ENCODE data around the gene SMAD6. TPM values are rescaled to one million over a fixed set of nuclear protein-coding genes. Genes with fewer than 3 reads are reported as not detected.

The SMAD6 gene
- 10 to 100 TPM in 3 of 4 donors, 1 to 10 TPM in 1; 9.4 to 18.9 (median 14.3) TPM for total RNA-seq

GRCh38 chr15:66702035-66702786 is at the start of gene SMAD6:
Gene SMAD6 (plus strand): TSS chr15:66702236. CDS start chr15:66703259, 1,023 bp downstream.
- WGBS, result 1% methylated on average over 38 of the region's 55 CpGs
- H3K4me3 ChIP-seq, result peak within 1 kb of the TSS; percentile 66 to 86 (median 74)
- DNase-seq (ENCODE audit: extremely low spot score), result peak; percentile 98
- peaks cover 31 to 69% (median 55%) of the 10 kb centered on the region in 4 donors for H3K4me1 ChIP-seq
- no peaks in the 10 kb centered on the region for H3K9me3 ChIP-seq
- H3K27ac ChIP-seq (replicated peaks in 1 of 4), result peak within 1 kb of the TSS; percentile 84 to 92 (median 88)
- peaks cover 0 to 10% (median 0%) of the 10 kb centered on the region in 4 donors for H3K36me3 ChIP-seq
- TF ChIP-seq POLR2AphosphoS5 (IDR thresholded peaks at IDR 0.05), result peak; percentile 83
- no peak for TF ChIP-seq POLR2A (IDR thresholded peaks at IDR 0.05; ENCODE audit: low read depth)
- intact Hi-C loops (cut with DNase I), result no loop called here
- no peaks in the 10 kb centered on the region for H3K27me3 ChIP-seq

GRCh38 chr15:66652806-66653205 is 49.2 kb upstream of the SMAD6 start:
- H3K36me3 ChIP-seq, result no peaks in the 10 kb centered on the region
- peaks cover 11 to 26% (median 15%) of the 10 kb centered on the region in 4 donors for H3K4me1 ChIP-seq
- no peak overlapping the region for H3K4me3 ChIP-seq
- DNase-seq (ENCODE audit: extremely low spot score), result no peak
- intact Hi-C loops (cut with DNase I), result no loop called here
- H3K27ac ChIP-seq (replicated peaks in 1 of 4), result no peak overlapping the region
- H3K27me3 ChIP-seq, result peaks cover 0 to 16% (median 0%) of the 10 kb centered on the region in 4 donors
- 87% methylated on average over 3 of the region's 3 CpGs for WGBS
- TF ChIP-seq POLR2AphosphoS5 (IDR thresholded peaks at IDR 0.05) (no peak), EP300 (IDR thresholded peaks at IDR 0.05) (no peak), POLR2A (IDR thresholded peaks at IDR 0.05; ENCODE audit: low read depth) (no peak)
- TF ChIP-seq, protein P1, sequence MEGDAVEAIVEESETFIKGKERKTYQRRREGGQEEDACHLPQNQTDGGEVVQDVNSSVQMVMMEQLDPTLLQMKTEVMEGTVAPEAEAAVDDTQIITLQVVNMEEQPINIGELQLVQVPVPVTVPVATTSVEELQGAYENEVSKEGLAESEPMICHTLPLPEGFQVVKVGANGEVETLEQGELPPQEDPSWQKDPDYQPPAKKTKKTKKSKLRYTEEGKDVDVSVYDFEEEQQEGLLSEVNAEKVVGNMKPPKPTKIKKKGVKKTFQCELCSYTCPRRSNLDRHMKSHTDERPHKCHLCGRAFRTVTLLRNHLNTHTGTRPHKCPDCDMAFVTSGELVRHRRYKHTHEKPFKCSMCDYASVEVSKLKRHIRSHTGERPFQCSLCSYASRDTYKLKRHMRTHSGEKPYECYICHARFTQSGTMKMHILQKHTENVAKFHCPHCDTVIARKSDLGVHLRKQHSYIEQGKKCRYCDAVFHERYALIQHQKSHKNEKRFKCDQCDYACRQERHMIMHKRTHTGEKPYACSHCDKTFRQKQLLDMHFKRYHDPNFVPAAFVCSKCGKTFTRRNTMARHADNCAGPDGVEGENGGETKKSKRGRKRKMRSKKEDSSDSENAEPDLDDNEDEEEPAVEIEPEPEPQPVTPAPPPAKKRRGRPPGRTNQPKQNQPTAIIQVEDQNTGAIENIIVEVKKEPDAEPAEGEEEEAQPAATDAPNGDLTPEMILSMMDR (IDR thresholded peaks at IDR 0.05), result no peak
- no peaks in the 10 kb centered on the region for H3K9me3 ChIP-seq

DNA sequence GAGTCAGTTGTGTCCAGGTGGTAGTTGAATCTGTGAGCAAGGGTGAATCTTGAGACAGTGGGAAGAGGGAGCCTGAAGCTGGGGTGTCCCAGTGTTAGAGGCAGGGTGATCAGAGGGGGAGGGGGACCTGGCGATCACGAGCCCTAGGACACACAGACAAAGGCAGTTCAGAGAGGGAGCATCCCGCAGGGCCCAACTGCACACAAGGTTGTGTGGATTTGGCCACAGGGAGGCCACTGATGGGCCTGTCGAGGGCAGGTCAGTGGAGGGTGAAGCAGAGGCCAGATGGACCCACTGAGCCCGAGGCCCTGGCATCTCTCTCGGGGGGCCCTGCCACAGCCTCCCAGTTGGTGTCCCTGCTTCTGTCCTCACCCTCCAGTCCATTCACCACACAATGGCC is 48.6 kb upstream of the SMAD6 start:
- TF ChIP-seq, protein P1 (IDR thresholded peaks at IDR 0.05), result no peak
- TF ChIP-seq POLR2AphosphoS5 (IDR thresholded peaks at IDR 0.05) (no peak), POLR2A (IDR thresholded peaks at IDR 0.05; ENCODE audit: low read depth) (no peak), EP300 (IDR thresholded peaks at IDR 0.05) (no peak)
- H3K9me3 ChIP-seq, result no peaks in the 10 kb centered on the region
- no peak overlapping the region for H3K27ac ChIP-seq (replicated peaks in 1 of 4)
- no peak overlapping the region for H3K4me3 ChIP-seq
- DNase-seq (ENCODE audit: extremely low spot score), result no peak
- intact Hi-C loops (cut with DNase I), result no loop called here
- H3K4me1 ChIP-seq, result peaks cover 11 to 25% (median 13%) of the 10 kb centered on the region in 4 donors
- WGBS, result 92% methylated on average over 3 of the region's 6 CpGs
- H3K27me3 ChIP-seq, result peaks cover 0 to 16% (median 0%) of the 10 kb centered on the region in 4 donors
- H3K36me3 ChIP-seq, result no peaks in the 10 kb centered on the region

DNA sequence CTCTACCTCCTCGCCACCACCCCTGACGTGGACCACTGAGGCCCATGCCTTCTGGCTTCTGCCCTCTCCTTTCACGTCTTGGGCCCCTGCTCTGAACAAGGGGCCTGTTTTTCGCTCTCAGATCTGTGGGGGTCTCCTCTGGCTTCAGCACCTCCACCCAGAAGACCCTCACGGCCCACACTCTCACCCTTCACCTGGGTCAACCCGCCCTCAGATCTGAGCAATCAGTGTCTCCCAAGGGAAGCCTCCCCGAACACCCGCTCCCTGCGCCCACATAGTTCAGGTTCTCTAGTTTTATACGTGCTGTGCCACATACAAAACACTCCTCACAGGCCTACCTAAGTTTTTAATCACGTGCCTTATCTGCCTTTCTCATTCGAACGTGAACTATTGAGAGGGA is 48.2 kb upstream of the SMAD6 start:
- TF ChIP-seq POLR2A (IDR thresholded peaks at IDR 0.05; ENCODE audit: low read depth) (no peak), POLR2AphosphoS5 (IDR thresholded peaks at IDR 0.05) (no peak), EP300 (IDR thresholded peaks at IDR 0.05) (no peak)
- TF ChIP-seq, protein P1 (IDR thresholded peaks at IDR 0.05), result no peak
- Histone ChIP-seq H3K4me1 (peaks cover 11 to 25% (median 13%) of the 10 kb centered on the region in 4 donors), H3K9me3 (no peaks in the 10 kb centered on the region), H3K27me3 (peaks cover 0 to 16% (median 0%) of the 10 kb centered on the region in 4 donors), H3K4me3 (no peak overlapping the region), H3K36me3 (no peaks in the 10 kb centered on the region), H3K27ac (replicated peaks in 1 of 4) (no peak overlapping the region)
- intact Hi-C loops (cut with DNase I), result no loop called here
- no peak for DNase-seq (ENCODE audit: extremely low spot score)
- 93% methylated on average over 13 of the region's 13 CpGs for WGBS

DNA sequence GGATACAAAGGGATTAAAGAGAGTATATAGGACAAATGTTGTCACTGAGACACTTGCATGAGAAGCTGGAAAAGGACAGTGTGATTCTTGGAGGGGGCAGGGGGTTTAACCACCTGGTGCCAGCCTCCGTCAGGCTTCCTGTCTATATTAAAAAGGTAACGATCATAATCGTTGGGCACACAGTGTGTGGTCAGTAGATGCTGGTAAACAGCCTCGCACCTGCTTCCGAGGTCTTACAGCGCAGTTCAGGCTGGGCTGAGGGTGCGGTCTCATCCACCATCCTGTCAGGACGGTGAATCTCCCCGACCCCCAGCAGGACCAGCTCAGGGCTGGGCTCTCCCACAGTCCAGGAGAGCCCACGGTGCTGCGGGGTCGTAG is 47.7 kb upstream of the SMAD6 start:
- intact Hi-C loops (cut with DNase I), result no loop called here

More for the DNA sequence above, 47.7 kb upstream of the SMAD6 start:
- Histone ChIP-seq H3K27ac (replicated peaks in 1 of 4) (peak overlapping the region in 1 of 4 donors; percentile 47), H3K4me1 (peaks cover 11 to 25% (median 13%) of the 10 kb centered on the region in 4 donors), H3K9me3 (no peaks in the 10 kb centered on the region), H3K27me3 (peaks cover 0 to 16% (median 0%) of the 10 kb centered on the region in 4 donors), H3K4me3 (peak overlapping the region in 2 of 4 donors; percentile 47 to 51), H3K36me3 (no peaks in the 10 kb centered on the region)
- TF ChIP-seq POLR2AphosphoS5 (IDR thresholded peaks at IDR 0.05), result no peak
- no peak for TF ChIP-seq EP300 (IDR thresholded peaks at IDR 0.05)
- TF ChIP-seq, protein P1 (IDR thresholded peaks at IDR 0.05), result no peak
- no peak for TF ChIP-seq POLR2A (IDR thresholded peaks at IDR 0.05; ENCODE audit: low read depth)
- 58% methylated on average over 7 of the region's 12 CpGs for WGBS
- DNase-seq (ENCODE audit: extremely low spot score), result no peak
